ENCODE data around the gene UBASH3A. TPM values are rescaled to one million over a fixed set of nuclear protein-coding genes. Genes with fewer than 3 reads are reported as not detected.
A peak's percentile ranks its signal among the peaks of the same experiment; 100 is the strongest.

The UBASH3A gene
- total RNA-seq, 4 donors from 2014 or later, result 0.31 to 0.96 (median 0.79) TPM; not detected in 1

- TF ChIP-seq CTCF (IDR thresholded peaks at IDR 0.05), result no peak
- ATAC-seq (ENCODE audit: low FRiP score) (no peak), DNase-seq (ENCODE audit: low spot score) (no peak)
These were observed 77.0 kb downstream of the UBASH3A start for GRCh38 chr21:42480736-42481135.

- ATAC-seq (ENCODE audit: low FRiP score), result no peak
- DNase-seq (ENCODE audit: low spot score), result no peak
- no peak for TF ChIP-seq CTCF (IDR thresholded peaks at IDR 0.05)
These were observed 77.5 kb downstream of the UBASH3A start for GRCh38 chr21:42481169-42481568.

- no peak for DNase-seq (ENCODE audit: low spot score)
- no peak for TF ChIP-seq CTCF (IDR thresholded peaks at IDR 0.05)
- no peak for ATAC-seq (ENCODE audit: low FRiP score)
These were observed 81.3 kb downstream of the UBASH3A start for GRCh38 chr21:42484966-42485365.

- DNase-seq (ENCODE audit: low spot score) (no peak), ATAC-seq (ENCODE audit: low FRiP score) (no peak)
- TF ChIP-seq CTCF (IDR thresholded peaks at IDR 0.05), result no peak
These were observed 82.4 kb downstream of the UBASH3A start for GRCh38 chr21:42486072-42486471.

GRCh38 chr21:42486531-42486930 is 82.8 kb downstream of the UBASH3A start:
- TF ChIP-seq CTCF (IDR thresholded peaks at IDR 0.05), result no peak
- ATAC-seq (ENCODE audit: low FRiP score) (no peak), DNase-seq (ENCODE audit: low spot score) (no peak)

- no peak for ATAC-seq (ENCODE audit: low FRiP score)
- no peak for DNase-seq (ENCODE audit: low spot score)
- TF ChIP-seq CTCF (IDR thresholded peaks at IDR 0.05), result no peak
These were observed 85.4 kb downstream of the UBASH3A start for GRCh38 chr21:42489006-42489563.

- ATAC-seq (ENCODE audit: low FRiP score), result peak; percentile 19
- no peak for TF ChIP-seq CTCF (IDR thresholded peaks at IDR 0.05)
These were observed 86.3 kb downstream of the UBASH3A start for GRCh38 chr21:42489991-42490390.

More at GRCh38 chr21:42489991-42490390, 86.3 kb downstream of the UBASH3A start:
- no peak for DNase-seq (ENCODE audit: low spot score)
